GM21619 (cell line): ENCODE measurements around the gene ITPRID1.

Source experiments
- ATAC-seq: cut with Tn5 transposase; IDR thresholded peaks from one replicate; pipeline ENCODE4 v1.9.1; 2021; ENCODE audit not compliant: unreplicated experiment

Gene ITPRID1

DNA sequence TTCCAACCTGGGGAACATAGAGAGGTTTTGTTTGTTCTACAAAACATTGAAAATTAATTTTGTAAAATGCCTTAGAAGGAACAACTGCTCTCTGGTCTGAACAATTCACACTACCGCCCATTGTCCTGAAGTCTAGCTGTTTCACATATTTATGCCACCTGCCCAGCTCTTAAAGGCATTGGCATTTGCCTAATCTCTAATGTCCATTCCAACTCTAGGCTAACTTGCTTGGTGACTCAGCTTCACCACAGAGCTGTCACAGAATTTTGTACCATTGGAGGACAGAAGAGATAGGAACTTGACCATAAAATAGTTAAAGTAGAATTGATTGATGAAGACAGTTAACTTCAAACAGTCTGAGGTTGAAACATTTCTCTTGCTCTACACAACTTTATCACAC is 119.6 kb downstream of the ITPRID1 start:
- ATAC-seq = no peak

DNA sequence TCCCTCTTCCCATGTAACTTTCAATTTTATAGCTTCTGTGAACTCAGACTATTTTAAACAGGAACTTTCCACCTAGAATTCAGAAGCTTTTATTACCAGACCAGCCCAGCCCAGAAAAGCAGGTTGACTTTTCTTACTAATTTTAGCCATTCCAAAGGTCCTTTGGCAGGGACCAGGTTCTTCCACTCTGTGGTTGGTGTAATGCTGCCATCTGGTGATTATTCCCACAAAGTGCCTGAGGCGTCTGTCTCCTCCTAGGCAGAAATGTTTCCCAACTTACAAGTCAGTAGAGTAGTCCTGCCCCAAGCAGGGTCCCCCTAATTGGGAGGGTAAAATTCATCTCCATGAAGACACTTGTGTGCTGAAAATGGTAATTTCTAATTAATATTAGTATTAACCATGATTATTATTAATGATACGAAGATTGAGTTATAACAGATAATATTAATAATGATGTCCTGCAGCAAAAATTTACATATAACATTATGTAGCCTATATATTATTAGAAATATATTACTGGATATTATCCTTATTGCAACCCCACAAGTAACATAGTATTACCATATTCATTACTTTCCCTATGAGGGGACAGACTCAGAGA is 120.1 kb downstream of the ITPRID1 start:
- ATAC-seq = no peak

DNA sequence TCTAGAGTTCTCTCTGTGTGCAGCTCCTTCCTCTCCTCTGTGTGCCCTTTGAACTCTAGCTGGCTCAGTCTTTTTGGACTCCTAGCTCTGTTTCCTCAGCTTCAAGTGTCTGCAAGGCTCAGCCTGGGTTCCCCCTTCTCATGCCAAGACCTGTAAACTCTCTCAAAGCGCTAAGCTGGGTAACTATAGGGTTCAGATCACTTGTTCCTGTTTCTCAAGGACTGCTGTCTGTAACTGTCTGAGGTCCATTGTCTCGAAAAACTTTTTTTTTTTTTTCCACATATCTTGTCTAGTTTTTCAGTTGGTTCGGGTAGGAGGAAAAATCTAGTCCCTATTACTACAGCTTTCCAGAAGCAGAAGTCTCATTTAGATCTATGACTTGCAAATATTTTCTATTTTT is 126.5 kb downstream of the ITPRID1 start:
- ATAC-seq = no peak

DNA sequence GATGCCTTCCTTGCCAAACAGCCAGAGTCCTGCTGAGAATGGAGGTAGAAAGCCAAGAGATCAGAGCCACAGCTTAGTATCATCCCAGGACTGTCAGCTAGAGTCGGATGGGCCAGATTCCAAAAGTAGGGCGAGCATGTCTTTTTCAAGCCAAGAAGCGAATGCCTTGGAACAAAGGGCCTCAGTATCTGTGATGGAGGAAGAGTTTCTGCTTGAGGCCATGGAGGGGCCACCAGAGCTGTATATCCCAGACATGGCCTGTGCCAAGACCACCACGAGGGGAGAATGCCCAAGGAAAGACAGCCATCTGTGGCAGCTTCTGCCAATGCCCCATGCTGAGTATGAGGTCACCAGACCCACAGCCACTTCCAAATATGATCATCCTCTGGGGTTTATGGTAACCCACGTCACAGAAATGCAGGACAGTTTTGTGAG is 128.8 kb downstream of the ITPRID1 start:
- ATAC-seq = no peak

DNA sequence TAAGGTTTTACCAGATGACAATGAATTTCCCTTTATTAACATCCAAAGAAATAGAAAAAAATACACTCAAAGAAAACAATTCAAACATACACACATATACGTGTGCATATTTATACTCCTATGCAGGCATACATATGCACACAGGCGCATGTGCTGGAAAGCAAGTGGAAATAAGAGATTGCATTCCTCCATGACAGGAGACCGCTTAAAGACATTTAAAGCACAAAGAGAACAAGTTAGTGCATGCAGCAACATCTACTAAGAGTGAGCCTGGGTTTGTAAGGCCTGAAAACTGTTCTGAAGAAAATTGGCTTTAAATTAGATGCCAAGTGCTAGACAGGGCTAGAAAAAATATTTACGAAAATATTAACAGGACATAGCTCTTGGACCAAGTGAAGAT is 133.1 kb downstream of the ITPRID1 start:
- no peak for ATAC-seq

DNA sequence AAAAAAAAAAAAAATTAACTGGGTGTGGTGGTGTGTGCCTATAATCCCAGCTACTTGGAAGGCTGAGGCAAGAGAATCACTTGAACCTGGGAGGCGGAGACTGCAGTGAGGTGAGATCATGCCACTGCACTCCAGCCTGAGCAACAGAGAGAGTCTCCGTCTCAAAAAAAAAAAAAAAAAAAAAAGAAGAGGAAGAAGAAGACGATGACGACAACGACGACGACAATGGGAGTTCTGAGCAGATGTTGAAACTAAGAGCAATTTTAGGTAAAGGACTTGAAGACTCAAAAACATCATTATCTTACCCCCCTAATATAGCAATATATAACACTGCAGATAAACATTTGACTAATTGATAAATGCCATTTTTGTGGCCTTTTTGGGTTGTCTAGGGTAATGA is 133.6 kb downstream of the ITPRID1 start:
- no peak for ATAC-seq

DNA sequence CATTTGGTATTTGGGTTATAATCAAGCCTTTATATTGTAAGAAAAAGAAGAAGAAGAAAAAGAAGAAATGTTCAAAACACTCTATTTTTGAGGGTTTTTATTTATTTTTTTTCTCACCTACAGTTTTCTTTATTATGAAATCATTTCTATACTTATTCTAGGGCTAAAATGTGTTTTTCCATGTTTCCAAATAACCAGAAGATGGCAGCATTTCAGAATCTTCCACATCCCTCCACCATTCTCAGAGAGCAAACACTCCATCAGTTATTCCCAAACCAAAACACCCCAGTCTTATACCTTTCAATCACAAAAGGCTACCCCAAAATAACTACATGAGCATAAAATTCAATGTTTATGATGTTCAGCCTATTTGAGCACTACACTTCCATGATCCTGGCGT is 134.4 kb downstream of the ITPRID1 start:
- ATAC-seq = no peak

DNA sequence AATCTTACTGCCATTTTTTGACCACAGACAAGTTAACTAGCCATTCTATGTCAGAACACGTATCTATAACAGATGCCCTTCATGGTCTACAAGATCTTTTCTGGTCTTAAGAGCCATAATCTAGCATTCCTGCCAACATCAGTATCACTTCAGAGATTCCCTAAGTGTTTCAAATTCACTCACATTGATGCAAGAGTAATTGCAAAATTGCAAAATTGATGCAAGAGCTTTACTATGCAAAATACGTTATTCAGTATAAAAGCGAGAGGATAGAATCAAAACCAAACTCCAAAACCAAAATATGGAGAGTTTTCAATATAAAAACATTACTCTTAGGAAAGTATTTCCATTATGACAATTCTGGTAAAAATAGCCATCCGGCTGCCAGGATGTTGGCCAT is 135.0 kb downstream of the ITPRID1 start:
- ATAC-seq = no peak

DNA sequence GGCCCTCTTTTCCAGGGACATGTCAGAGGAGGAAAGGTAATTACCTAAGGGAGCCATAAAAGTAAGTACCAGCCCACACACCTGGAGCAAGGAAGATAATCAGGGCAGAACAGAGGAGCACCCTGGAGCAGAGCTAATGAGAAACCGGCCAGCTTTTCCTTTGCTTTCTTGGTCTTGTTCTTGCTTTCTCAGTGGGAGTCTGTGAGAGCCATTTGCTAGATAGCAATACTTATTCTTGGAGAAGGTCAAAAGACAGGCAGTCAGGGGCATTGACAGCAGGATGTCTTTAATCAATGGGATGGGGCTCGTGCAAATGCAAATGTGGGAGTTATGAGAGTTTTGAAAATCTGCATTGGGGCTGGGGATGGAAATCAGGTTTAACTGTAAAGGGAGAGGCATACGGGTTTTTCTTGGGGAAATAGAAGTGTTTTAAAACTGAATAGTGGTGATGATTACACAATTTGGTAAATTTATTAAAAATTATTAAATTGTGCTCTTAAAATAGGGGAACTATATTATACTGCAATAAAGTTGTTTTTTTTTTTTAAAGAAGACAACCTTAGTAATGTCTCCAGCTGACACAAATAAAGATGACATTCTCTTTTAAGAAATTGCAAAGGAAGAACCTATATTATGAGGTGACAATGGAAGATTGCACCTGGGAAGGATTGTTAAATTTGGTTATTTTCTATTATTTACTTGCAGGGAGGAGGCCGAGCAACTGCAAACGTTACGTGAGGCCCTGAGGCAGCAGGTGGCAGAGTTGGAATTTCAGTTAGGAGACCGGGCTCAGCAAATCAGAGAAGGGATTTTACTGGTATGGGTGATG is 137.6 kb downstream of the ITPRID1 start:
- no peak for ATAC-seq

DNA sequence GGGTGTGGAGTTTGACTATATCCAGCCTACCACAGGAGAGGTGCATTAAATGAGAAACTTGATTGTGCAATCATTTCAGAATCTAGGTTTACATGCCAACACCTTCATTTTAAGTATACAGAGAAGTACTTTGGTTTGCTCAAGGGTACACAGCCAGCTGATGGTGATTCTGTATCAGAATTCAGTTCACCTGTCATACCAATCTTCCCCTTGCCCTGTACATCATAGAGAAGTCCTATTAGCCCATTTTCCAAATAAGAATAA is 138.1 kb downstream of the ITPRID1 start:
- ATAC-seq = no peak

DNA sequence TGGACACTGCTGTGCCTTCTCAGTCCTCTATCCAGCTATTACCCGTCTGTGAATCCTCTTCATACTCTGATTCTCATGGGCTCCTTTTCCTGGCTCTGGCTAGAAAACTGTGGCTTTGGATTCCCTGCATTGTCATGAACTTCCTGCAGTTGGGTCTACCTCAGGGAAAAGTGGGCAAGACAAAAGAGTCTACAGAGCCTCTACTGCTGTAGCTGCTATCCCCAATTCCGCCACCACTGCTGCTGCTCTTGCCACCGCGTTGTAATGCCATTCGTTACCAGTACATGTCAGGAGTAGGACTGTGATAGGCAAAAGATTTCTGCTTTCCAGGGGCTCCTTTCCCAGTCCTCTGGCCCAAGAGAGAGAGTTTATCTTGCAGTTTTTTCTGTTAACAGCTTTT is 149.2 kb downstream of the ITPRID1 start:
- ATAC-seq = no peak

DNA sequence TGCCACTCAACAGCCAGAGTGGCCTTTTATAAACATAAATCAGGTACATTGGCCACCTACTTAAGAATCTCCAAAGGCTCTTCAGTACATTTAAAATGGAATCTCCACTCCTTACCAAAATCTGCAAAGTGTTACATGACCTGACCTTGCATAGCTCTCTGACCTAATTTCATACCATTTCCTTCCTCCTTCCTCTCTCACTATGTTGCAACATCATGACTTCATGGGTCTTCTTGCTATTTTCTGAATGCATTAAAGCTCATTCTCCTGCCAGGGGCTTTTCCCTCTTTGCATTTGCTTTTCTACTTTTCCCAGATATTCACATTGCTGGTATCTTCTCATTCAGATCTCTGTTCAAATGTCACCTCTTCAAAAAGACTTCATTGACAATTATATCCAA is 151.0 kb downstream of the ITPRID1 start:
- no peak for ATAC-seq

DNA sequence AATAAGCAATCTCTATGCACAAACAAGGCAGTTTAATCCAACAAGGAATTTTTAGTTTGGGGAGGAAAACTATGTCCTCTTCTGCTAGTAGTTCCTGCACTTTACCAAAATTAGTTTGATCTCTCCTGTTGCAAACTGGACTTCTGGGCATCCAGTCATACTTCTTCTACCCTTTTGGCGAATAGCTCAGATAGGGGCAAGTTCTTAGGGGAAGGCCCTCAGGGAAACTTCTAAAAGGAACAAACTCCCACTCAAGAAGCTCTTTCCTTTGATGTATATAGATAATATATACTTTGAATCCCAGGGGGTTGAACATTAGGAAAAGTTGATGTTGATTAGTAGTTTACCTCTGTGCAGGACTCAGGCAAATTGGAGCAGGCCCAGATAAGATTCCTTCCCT is 151.7 kb downstream of the ITPRID1 start:
- no peak for ATAC-seq

DNA sequence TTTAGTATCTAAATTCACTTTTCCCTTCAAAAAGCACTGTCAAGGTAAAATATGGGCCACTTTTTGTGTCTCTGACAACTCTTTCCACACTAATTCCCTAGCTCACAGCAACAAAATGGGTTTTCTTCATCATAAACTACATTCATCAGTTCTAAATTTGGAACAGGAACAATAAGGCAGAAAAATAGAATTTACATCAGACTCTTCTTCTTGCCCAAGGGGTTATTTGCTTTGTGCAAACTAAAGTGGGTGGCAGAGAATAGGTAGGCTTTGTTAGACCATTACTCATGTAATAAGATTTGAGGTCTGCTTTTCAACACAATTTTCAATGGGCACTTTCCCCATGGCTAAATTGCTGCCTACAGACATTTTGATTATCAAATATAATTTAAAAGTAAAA is 155.6 kb downstream of the ITPRID1 start:
- no peak for ATAC-seq

DNA sequence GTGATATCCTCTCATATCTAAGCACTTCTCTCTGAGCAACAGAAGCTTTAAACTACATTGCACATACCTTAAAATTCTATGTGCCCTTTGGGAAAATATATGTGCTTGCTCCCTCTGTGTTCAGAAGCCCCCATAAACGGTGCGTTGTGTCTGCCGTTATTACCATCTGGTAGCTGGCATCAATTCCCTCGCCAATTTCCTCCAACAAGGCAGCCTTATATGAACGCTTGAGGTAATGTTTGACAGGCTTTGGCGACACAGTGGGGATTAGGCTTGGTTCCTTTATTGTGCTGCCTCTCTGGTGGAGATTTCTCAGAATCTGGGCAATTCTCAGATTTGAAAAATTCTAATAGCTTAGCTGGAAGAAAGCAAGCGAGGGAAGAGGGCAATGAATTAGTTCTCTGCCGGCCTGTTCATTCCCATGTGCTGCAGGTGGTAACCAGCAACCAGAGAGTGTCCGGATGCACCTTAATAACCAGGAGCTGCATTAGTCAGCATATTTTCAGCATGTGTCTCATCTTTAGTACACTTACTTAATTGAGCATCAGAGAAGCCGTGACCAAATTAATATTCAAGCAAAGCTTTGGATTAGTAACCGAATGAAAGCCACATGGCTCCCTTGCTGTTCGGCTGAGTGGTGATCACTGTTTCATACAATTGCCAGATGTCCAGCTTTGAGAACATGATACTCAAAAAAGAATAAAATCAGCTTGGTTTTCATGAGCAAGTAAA is 165.8 kb downstream of the ITPRID1 start:
- ATAC-seq = no peak

DNA sequence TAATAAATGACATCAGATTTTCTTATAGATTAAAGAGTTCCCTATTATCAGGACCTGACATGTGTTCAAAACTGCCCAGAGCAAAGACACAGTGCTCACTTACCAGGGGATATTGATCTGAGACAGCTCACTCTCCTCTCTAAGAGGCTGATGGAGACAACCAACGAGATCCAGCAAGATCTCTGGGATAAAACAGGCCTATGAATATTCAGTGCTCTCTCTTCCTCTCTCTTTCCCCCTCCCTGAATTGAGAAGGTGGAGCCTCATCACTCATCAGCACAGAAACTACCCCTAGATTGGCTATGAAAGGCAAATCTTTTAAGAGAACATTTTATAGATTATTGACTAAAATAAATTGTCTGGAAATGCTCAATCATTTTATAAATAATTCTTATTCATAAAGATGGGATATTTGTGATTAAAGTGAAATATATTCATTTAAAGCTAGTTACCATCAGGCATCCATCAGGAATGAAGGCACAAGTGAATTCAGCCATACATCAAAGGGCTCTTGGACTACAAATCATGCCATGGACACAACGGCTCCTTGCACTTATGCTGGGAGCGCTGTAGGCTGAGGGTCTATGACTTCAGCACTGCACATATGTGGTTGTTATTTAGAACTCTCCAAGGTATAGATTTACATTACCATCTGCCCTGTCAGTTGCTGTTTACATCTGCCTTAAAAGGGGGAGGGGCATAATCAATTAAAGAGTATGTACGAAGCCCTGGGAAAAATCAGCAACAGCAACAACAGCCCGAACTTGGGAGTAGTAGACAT is 169.7 kb downstream of the ITPRID1 start:
- no peak for ATAC-seq

DNA sequence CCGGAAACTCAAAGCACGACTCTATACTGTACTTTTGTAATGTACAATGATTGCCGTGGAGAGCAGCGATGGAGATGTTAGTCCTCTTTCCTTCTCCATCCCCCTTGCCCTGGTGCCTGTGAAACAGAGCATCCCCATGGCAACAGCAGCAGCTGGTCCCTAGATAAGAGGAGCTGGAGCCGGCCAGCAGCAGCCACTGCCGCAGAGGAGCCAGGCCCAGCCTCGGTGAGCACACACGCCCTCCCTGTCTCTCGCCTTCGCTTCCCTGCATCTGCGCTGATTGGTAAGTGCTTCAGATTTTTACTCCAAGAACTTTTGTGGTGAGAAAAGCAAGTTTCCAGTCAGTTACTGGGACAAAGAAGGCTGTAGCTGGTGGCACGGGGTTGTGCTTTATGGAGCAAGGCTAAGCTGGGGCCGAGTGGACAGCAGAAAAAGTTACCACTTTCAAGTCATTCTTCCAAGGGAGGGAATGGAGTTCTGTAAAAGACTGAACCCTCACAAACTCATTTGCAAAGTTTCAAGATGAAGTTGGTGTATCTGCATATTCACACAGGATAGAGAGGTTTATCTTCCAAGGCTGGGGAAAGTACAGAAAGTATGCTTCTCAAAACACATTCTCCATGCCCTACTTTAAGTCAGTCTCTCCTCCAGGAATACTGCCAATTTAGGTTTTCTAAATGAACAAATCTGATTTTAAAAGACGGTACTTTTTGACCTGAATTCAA is 173.3 kb downstream of the ITPRID1 start, which contains the start of gene PPP1R17:
PPP1R17 (plus strand) TSS at position 192 of the 725 bp plus-strand sequence. CDS start 5,227 bp downstream, outside the sequence.
- ATAC-seq = no peak

DNA sequence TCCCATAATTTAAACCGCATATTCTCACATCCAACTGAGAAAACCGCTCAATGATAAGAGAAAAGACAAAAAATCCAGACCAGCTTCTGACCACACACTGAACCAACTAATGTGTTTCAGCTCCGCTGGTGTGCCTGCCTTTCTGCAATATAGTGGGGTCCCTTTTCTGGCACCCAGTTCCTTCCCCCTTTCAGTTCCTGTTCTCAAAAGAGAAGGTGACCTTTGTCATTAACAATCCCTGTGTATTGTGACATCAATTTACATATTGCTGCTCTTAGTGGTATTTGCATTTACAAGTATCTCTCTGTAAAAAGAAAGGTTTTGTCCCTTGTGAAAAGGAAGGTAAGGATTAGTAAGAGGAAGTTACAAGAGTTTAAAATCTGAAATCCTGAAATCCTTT is 174.5 kb downstream of the ITPRID1 start:
- peak; percentile 94 for ATAC-seq

DNA sequence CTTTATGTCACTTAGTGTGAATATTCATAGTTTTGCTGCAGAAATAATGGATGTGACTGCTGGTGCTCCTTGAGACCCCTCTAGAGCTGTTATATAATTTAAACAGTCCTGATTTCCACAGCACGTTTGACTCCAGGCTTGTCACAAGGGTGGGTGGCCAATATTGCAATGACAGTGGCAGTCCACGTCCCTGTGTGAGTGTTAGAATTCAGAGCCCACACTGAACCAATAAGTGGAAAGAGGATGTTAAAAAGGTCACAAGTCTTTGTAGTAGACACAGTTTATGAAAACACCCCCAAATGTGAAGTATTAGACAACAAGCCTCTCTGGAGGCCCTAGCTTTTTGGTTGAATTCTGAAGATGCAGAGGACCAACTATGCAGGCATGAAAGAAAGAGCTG is 175.1 kb downstream of the ITPRID1 start:
- no peak for ATAC-seq

DNA sequence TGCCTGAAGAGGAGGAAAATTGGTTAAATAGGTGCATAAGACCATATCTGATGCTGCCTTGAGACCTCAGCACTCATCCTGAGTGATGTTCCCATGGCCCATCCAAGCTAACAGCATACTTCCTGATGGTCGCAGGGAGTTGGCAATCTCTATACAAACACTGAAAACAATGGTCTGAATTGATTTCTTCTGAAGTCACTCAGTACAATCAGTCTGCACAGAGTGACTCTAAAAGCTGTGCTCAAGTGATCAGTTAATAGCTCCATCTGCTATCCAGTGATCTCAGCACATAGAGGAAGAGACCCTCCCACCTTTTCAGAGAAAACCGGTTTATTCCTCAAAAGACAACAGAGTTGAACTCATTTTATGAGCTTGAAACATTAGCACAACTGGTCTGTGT is 177.0 kb downstream of the ITPRID1 start:
- ATAC-seq = no peak

DNA sequence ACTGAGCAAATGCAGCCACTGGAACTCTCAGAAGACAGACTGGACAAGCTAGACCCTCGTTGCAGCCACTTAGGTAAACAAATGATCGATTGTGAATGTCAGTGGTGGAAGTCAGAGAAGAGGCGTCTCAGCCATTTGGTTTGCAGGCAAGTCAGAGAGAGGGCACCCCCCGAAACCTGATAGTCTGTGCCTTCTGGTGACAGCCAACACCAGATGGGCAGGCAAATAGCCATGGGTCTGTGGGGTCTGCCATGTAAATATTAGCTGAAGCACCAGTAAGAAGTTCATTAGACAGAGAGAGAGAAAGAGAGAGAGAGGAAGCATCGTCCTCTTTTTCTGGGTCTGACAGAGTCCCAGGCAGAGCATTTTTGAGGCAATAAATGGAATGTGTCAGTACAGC is 178.6 kb downstream of the ITPRID1 start:
- no peak for ATAC-seq
